ENCODE data around the gene PELI1. TPM values are rescaled to one million over a fixed set of nuclear protein-coding genes. Genes with fewer than 3 reads are reported as not detected.
A peak's percentile ranks its signal among the peaks of the same experiment; 100 is the strongest.

Gene PELI1
- total RNA-seq, 1 experiment from 2014 or later: 61.0 TPM

DNA sequence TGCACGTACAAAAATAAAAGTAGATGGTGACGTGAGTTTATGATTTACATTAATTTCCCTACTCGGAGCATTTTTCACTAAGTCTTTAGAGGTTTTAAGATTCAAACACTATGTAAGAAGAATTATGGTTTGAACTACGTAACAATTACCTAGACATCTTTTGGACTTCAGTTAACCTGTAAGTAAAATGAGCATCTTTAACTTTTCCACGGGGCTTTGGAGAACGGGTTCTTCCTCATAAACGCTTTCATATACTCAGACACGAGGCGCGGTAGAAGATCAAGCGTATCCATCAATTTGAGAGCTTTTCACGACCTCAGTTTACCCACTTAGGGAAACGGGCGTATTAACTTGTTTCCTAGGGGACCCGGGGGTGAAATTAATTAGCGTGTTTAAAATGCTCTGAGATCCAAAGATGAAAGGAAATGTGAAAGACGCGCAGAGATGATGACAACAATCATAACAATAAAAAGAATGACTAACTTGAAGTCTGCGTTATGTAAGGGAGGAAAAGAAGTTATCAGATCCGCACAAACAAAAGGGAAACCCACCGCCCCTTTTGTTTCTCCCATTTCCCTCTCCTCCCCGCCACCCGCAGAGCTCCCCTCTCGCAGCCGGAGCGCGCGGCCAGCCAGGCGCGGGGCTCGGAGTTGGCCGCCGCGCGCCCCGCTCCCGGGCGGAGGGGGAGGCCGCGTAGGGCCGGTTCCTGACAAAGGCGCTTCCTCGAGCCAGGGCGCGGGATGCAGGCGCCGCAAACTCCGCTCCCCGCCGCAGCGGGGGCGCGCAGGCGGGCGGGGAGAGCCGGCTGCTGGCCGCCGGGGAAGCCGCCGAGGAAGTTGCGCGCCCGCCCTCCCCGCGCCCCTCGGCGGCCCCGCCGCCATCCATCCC is 807 bp downstream of the PELI1 start:
- WGBS (ENCODE audit: extremely low coverage, insufficient read length, low lambda C conversion rate): no CpG with 5 or more reads among the region's 69 CpGs
- Histone ChIP-seq H3K23me2 (ENCODE audit: insufficient read length, low read depth, low read length, poor library complexity, severe bottlenecking) (peaks cover 2% of the 10 kb centered on the region), H3K14ac (ENCODE audit: insufficient read depth, low read length) (peak overlapping the region; percentile 77; the same call in 1 of the 2 replicates), H3K18ac (ENCODE audit: insufficient read length, low read depth, low read length) (peak overlapping the region; percentile 61), H4K8ac (replicated peaks; ENCODE audit: insufficient read length, low read depth, low read length) (no peak overlapping the region), H4K91ac (ENCODE audit: insufficient read length, low read depth, low read length) (no peak overlapping the region), H3K27me3 (ENCODE audit: insufficient read depth, low read length) (no peaks in the 10 kb centered on the region), H3K56ac (ENCODE audit: insufficient read length, low read depth, low read length) (no peak overlapping the region), H2BK15ac (ENCODE audit: low read depth, low read length) (no peak overlapping the region), H3K9ac (ENCODE audit: extremely low read depth, insufficient read length, low read length) (peak overlapping the region; percentile 76), H3T11ph (ENCODE audit: low read length) (no peak overlapping the region), H3K9me3 (ENCODE audit: control insufficient read depth, low read depth, low read length) (no peaks in the 10 kb centered on the region), H3K23ac (ENCODE audit: insufficient read length, low read depth, low read length) (no peak overlapping the region), H4K20me1 (ENCODE audit: control insufficient read depth, insufficient read depth, insufficient read length) (no peaks in the 10 kb centered on the region), H2BK5ac (ENCODE audit: insufficient read length, low read length) (no peak overlapping the region), H2AK5ac (ENCODE audit: insufficient read length, low read length) (no peak overlapping the region), H3K4me1 (ENCODE audit: insufficient read depth, low read length) (peaks cover 3% of the 10 kb centered on the region; the same call in 1 of the 2 replicates), H4K5ac (ENCODE audit: insufficient read length, low read depth, low read length) (no peak overlapping the region), H3K27ac (ENCODE audit: insufficient read length, low read depth, low read length) (no peak overlapping the region), H3K79me1 (ENCODE audit: insufficient read depth, low read depth, low read length, poor library complexity, severe bottlenecking) (peaks cover 4% of the 10 kb centered on the region), H2BK120ac (ENCODE audit: low read depth, low read length, poor library complexity, severe bottlenecking) (no peak overlapping the region), H3K4ac (ENCODE audit: low read depth, low read length) (no peak overlapping the region), H3K4me2 (ENCODE audit: insufficient read depth, insufficient read length, low read length) (peak overlapping the region; percentile 89), H2AFZ (ENCODE audit: low read length) (no peak overlapping the region), H2BK20ac (ENCODE audit: low read depth, low read length, poor library complexity, severe bottlenecking) (no peak overlapping the region), H2BK12ac (ENCODE audit: insufficient read length, low read depth, low read length) (no peak overlapping the region), H3K79me2 (ENCODE audit: insufficient read depth, low read length) (peaks cover 21% of the 10 kb centered on the region; the same call in 1 of the 2 replicates)
- peak overlapping the region; percentile 84 to 97 for H3K4me3 Mint-ChIP-seq
- DNase-seq: peak; percentile 43
- TF ChIP-seq, protein P1, sequence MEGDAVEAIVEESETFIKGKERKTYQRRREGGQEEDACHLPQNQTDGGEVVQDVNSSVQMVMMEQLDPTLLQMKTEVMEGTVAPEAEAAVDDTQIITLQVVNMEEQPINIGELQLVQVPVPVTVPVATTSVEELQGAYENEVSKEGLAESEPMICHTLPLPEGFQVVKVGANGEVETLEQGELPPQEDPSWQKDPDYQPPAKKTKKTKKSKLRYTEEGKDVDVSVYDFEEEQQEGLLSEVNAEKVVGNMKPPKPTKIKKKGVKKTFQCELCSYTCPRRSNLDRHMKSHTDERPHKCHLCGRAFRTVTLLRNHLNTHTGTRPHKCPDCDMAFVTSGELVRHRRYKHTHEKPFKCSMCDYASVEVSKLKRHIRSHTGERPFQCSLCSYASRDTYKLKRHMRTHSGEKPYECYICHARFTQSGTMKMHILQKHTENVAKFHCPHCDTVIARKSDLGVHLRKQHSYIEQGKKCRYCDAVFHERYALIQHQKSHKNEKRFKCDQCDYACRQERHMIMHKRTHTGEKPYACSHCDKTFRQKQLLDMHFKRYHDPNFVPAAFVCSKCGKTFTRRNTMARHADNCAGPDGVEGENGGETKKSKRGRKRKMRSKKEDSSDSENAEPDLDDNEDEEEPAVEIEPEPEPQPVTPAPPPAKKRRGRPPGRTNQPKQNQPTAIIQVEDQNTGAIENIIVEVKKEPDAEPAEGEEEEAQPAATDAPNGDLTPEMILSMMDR (conservative IDR thresholded peaks at IDR 0.05): no peak
- no peaks in the 10 kb centered on the region; a peak in 2 of 5 replicates for H3K9me3 Mint-ChIP-seq
- H3K4me1 Mint-ChIP-seq: peaks cover 32 to 33% of the 10 kb centered on the region in 2 experiments
- H3K27me3 Mint-ChIP-seq (ENCODE audit: low read depth): no peaks in the 10 kb centered on the region
- peak overlapping the region; percentile 66 to 97 (median 87); a peak in 5 of 7 replicates for H3K27ac Mint-ChIP-seq
- peaks cover 5 to 15% (median 12%) of the 10 kb centered on the region in 3 experiments for H3K36me3 Mint-ChIP-seq (ENCODE audit: insufficient read depth in 1 of 3, low read depth in 3 of 3)

Data from H9 (cell line).